NK-92 (cell line): ENCODE results near the gene COPB2.
A peak's percentile ranks its signal among the peaks of the same experiment; 100 is the strongest.
"Not testable (repeated sequence)": the region's sequence is repeated elsewhere in the genome, so short reads cannot be mapped to it uniquely, and the experiment has no call there.

Experiments
- DNase-seq: peaks from one replicate; lab custom pipeline; 2025; ENCODE audit not compliant: unreplicated experiment; lab: John Stamatoyannopoulos, UW

COPB2 gene

DNA sequence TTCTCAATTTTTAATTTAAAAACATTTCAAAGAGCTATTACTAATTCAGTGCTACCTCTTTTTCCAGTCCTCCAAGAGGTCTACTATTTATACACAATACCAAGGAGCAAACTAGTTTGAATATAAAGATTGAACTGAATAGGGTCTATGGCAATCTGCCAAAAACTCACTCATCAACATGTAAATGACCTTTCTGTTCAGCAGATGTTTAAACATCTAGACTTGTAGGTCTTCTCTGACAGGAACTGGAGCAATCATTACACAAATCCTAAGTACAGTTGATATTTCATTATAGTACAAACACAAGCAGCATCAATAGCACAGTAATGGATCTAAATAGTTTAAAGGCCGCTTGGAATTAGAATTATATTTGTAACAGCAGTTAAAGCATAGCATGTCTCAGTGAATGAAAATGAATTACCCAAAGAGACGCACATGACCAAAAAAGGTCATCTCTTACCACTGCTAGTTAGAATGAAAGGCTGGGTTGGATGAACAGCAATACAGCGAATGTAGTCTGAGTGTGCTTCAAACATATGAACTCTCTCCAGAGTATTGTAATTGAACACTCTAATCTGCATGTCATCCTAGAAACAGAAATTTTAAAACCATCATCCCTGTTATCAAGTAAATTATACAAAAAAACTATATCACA is 10.7 kb downstream of the COPB2 start:
- DNase-seq: no peak

DNA sequence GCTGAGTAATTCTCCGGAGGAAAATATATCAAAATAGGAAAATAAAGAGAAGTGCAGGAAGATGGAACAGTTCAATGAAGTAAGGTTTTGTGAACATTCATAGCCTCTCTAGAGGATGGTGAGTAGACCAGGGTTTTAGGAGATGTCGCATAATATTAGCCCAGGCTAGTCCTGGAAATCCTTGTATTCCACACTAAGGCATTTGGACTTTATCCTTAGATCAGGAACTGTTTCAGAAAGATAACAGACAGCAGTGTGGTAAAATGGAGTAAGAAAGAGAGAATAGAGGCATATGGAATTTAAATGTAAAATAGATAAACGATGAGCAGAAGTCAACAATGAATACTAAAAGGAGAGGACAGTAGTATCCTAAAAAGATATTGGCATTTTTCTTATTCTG is 12.1 kb downstream of the COPB2 start:
- DNase-seq: no peak

DNA sequence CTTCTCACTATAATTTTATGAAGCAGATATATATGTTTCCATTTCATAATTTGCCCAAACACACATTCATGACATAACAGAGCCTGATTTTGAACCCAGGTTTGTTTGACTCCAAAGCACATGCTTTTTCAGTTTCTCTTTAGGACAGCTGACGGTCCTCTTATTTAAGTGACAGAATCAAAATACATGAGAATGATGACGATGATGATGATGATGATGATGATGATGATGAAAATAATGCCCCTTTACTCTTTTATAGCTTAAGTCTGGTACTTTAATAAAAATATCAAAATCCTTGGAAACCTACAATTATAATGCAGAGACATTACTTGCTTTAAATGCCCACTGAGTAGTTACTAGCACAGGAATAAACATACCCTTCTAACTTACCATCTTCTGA is 15.3 kb downstream of the COPB2 start:
- DNase-seq: no peak

- DNase-seq: no peak
Measured at GRCh38 chr3:139364549-139364948, 24.9 kb downstream of the COPB2 start.

- DNase-seq: no peak
Measured at GRCh38 chr3:139361276-139361675, 28.2 kb downstream of the COPB2 start.

DNA sequence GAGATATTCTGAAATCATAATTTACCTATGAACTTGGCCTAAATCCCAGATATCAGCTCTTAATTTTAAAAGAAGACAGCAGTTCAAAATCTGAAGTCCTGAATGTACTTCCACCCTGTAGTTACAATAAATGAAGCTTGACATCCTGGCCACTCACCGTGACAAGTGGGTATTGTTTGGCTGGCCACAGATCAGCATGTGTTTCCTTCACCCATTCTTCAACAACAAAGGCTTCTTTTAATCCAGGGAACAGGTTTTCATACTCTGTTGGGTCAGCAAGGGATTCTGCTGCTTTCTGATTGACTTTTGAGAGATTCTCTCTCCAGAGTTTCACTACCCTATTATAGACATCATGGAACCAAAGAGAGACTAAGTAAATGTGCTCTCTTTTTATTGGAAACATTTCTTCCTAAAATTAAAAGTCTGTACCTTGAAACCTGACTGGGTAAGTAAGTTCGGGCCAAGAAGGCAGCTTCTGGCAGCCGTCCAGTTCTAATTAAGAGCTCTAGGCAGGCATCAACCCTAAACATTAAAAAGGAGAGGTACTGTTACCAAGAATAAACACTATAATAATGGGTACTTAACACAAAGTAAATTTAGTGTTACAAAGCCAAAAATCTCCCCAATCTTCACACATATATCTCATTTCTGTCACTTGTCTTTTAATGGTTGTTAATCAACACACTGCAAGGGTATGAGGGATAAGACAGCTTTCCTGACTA is 30.4 kb downstream of the COPB2 start:
- no peak for DNase-seq

GRCh38 chr3:139357899-139358298 is 31.5 kb downstream of the COPB2 start:
- no peak for DNase-seq

DNA sequence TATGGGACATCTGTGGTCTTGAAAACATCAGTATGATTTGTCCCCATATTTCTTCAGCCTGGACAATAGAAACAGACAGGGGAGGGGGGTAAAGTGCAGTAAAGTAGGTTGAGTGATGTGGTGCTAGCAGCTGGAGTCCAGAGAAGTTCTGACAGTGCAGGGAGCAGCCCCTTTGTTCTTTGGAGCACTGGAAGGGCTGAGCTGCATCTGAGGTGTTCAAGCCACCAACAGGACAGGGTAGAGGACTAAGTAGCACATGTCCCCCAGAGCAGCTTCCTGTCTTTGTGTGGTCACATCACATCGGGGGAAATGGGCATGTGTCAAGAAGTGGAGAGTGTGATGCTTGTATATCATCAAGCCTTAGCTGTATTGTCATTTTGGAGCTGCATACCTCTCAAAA is 33.6 kb downstream of the COPB2 start:
- no peak for DNase-seq

GRCh38 chr3:139355476-139355875 is 34.0 kb downstream of the COPB2 start:
- no peak for DNase-seq

DNA sequence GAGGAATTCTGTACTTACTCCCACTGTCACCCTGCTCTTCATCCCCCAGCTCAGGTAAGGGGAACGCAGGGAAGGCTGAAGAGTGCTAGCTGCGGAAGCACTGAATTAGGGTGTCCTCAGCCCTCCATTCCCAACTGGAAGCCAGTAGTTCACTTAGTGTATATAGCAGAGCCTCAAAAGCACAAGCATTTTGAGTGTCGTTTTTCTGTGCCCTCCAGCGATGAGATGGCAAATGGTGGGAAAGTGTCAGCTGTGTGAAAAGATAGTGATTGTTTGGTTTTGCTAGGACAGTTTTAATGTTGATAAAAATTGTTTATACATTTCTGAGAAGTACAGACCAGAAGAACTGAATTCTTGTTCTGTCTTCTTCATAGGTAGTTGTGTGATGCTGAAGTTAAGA is 34.8 kb downstream of the COPB2 start:
- DNase-seq: no peak

- no peak for DNase-seq
Measured at GRCh38 chr3:139353920-139354556, 35.4 kb downstream of the COPB2 start.

DNA sequence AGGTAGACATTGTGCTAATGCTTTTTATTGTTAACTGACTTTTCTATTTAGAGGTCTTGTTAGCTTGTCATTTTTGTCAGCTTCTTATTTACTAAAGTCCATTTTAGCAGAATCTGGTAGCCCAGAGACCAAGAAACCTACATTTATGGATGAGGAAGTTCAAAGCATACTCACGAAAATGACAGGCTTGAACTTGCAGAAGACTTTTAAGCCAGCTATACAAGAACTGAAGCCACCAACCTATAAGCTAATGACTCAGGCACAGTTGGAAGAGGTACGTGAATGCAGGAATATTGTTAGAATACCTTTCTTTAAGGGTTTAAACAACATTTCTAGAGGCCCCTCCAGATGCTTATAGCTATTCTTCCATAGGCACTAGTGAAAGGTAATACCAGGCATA is 42.7 kb downstream of the COPB2 start:
- no peak for DNase-seq

DNA sequence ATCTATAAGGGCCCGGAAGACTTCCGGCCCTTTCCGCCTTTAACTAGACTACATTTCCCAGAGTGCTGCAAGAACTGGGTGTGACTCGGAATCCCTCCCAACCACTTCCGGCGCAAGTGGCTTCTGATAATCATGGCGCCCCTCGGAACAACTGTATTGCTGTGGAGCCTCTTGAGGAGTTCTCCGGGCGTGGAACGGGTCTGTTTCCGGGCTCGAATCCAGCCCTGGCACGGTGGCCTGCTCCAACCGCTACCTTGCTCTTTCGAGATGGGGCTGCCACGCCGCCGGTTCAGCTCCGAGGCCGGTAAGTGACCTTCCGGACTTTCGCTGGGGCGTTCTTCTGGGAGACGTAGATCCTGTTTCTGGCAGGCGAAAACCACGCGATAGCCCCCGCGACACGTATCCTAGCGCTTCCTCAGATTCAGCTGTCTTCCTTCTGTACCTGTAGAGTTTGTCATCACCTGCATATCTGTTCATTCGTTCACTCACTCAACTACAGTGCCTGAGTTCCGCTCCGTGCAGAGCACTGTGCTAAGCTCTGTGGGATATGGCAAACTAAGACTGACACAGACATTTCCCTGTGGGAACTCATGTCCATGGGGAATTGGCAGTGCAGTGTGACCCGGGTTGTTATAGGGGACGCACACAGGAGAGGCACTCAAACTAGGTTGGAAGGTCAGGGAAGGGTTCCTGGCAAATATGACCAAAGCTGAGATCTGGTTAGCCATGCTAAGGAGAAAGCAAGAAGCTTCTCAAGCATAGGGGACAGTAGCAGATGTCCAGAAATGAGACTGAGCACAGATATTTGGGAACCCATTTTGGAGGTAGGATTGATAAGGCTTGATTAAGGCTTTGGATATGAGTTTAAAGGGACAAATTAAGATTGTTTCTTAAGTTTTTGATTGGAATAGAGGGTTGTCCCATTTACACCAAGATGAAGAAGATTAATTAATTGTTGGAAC is 45.3 kb downstream of the COPB2 start, which contains the start of gene MRPS22:
MRPS22 (plus strand) TSS at position 126 of the 962 bp plus-strand sequence; CDS start at position 133, 7 bp downstream.
- peak; percentile 35 for DNase-seq

GRCh38 chr3:139342054-139342453 is 47.4 kb downstream of the COPB2 start:
- DNase-seq: no peak

GRCh38 chr3:139340784-139341183 is 48.7 kb downstream of the COPB2 start:
- no peak for DNase-seq

- no peak for DNase-seq
Measured at GRCh38 chr3:139339219-139339906, 50.1 kb downstream of the COPB2 start.

- no peak for DNase-seq
Measured at GRCh38 chr3:139338405-139338804, 51.0 kb downstream of the COPB2 start.

GRCh38 chr3:139334675-139335074 is 54.8 kb downstream of the COPB2 start:
- not testable (repeated sequence) for DNase-seq

- DNase-seq: no peak
Measured at GRCh38 chr3:139332092-139332491, 57.4 kb downstream of the COPB2 start.

DNA sequence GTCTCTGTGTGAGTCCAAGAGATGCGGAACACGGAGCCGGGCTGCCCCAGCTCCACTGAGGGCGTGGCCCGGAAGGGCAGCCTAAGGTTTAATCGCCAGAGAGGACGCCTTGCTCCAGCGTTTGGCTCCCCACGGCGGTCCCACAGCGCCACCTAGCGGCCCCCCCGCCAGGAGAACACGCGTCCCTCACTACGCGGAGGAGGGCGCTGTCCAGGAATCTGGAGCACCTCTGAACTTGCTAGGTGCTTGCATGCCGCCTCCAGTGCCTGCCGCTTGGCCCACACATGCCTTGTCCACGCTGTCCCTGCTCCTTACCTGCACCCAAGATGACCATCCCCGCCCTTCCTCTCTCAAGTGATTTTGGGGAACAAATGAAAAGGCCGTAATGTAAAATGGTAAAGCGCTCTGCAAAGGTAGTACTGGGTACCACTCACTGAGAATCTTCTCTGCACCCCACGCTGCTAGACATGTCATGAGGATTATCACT is 60.0 kb downstream of the COPB2 start:
- no peak for DNase-seq
